NCI-H69 (cell line): Measurements from ENCODE around the gene NFILZ.

Experiments used
- DNase-seq: peaks from one replicate; lab custom pipeline; 2025; lab: John Stamatoyannopoulos, UW

The NFILZ gene

GRCh38 chr19:8642561-8642960 lies 12.1 kb downstream of the NFILZ start:
- DNase-seq = no peak

DNA sequence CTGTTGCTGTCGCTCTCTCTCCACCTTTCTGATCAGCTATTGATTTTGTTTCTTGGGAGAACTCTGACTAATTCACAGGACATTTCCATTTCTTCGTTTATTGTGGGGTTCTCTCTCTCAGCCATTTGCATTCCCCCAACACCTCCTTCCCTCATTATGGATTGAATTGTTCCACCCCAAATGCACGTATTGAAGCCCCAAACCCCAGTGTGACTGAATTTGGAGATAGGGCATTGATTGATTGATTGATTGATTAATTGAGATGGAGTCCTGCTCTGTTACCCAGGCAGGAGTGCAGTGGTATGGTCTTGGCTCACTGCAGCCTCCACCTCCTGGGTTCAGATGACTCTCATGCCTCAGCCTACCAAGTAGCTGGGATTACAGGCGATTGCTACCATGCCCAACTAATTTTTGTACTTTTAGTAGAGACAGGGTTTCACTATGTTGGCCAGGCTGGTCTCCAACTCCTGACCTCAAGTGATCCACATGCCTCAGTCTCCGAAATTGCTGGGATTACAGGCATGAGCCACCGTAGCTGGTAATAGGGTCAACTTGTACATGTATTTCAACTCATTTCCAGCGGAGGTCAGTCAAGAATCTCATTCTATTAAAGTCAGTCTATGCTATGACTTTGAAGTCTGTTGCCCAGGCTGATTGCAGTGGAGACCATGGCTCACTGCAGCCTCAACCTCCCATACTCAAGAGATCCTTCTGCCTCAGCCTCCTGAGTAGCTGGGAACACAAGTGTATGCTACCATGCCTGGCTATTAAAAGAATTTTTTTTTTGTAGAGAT lies 13.6 kb downstream of the NFILZ start:
- DNase-seq = no peak

GRCh38 chr19:8648240-8648639 lies 17.8 kb downstream of the NFILZ start:
- DNase-seq = no peak

DNA sequence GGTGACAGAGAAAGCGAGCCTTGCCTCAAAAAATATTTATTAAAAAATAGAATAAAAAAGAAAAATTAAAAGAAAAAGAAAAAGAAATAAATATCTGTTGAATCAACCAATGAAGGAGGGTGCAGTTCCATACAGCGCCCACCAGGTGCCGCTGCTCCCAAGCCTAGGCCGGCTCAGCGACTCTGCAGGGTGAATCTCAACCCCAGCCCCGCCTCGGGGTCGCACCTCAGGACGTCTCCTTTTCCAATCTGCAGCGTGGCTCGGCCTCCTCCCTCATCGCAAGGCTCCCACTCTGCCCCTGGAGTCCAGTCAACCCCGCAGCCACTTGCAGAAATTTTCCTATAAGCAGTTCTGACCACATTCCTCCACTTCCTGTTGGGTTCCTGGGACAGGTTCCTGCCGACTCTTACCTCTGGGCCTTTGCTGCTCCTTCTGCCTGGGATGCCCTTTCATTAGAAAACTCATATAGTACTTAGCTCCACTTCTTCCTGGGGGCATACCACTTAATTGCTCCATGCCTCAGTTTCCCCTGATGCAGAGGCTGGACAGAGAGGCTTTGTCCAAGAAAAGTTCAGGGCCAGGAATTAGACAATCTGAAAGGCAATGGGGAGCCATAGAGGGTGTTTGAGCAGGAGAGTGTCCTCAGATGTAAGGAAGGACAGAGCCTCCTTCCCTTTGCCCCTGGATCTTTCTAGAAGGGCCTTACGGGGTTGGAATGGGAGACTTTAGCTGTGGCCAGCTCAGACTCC lies 24.3 kb downstream of the NFILZ start:
- peak; percentile 48 for DNase-seq

DNA sequence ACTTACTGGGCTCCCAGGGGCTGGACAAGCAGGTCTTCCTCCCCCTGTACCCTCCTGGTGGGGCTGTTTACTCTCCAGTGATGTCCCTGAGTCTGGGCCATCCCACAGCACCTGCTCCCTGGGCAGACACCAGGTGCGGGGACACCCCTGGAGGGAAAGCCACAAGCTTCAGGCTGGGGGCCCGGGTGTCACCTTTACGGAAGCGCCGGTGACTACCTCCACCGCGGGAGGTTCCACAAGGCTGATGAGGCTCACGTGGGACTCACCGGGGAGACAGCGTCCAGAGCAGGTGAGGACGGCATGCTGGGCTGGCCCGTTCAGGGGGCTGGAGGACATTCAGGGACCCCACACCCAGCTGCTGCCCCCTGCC lies 24.9 kb downstream of the NFILZ start:
- peak; percentile 11 for DNase-seq

DNA sequence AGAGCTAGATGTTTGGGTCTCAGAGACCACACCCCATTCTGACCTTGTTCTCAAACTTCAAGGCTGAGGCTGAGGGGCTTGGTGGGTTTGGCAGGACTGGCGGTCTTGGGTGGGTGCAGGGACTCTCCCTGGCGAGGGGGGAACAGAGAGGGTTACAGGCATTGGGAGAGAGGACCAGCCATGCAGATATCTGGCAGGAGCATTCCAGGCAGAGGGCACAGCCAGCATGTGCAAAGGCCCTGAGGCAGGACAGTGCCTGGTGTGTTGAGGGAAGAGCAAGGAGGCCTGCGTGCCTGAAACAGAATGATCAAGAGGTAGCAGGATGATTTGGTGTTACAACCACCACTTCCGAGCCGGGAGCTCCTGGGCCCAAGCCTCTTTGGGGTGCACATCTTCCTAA lies 27.4 kb downstream of the NFILZ start:
- DNase-seq = no peak

DNA sequence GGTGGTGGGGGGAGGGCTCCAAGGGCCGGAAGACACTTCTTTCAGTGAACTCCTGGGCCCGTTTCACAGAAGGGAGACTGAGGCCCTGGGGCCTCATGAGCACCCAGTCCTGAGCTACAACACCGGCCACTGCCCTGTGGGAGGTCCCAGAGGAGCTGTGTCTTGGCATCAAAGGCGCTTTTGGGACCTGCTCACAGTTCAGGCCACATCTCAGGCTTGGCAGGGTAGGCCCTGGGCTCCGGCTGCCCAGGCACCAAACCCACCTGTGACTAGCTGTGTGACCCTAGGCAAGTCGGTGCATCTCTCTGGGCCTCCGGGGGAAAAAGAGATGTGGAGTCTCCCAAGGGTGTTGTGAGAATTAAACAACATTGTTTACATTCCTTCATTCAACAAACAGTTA lies 29.5 kb downstream of the NFILZ start:
- no peak for DNase-seq

DNA sequence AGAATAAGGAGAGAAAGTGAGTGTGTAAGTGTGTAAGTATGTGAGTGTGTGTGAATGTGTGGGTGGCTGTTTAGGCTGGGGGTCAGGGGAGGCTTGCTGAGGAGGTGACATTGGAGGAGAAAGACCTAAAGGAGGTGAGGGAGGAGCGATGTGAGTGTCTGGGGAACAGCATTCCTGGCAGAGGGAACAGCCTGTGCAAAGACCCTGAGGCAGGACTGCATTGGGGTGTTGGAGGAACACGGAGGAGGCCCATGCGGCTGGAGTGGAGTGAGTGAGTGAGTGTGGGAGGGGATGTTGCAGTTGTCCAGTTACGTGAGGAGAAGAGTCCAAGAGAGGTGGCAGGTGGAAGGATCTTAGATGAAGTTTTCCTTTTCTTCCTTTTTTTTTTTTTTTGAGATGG lies 31.8 kb downstream of the NFILZ start:
- DNase-seq = no peak

DNA sequence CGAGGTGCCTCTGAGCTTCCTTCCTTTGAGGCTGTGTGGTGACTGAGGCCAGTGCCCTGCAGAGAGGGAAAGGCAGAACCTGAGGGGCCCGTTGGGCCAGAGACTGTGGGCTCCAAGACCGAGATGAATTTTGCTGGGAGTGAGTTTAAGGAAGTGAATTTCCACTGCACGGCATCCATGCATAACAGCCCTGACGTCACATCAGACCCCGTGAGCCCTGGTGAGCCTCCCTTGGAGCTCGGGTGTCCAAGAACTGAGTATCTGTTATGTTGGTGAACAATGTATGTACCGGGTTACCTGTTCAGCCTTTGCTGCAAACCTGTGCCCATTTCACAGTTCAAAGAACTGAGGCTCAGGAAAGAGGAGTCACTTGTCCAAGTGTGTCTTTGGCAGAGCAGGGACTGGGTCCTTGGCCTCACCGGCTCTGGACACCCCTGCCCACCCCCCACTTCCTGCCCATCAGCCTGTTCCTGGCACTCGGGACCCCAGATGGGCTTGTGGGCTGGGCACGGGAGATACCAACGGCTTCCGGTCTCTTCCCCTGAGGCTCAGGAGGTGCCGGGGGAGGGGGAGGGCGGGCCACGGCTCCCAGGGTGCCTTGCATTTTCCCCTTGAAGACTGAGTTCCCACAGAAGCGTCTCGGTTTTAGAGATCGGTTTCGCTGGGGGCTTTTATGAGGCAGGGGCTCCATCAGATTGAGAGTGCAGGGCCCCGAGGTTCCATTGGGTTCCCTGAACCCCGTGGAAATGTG lies 33.7 kb downstream of the NFILZ start:
- DNase-seq = no peak

DNA sequence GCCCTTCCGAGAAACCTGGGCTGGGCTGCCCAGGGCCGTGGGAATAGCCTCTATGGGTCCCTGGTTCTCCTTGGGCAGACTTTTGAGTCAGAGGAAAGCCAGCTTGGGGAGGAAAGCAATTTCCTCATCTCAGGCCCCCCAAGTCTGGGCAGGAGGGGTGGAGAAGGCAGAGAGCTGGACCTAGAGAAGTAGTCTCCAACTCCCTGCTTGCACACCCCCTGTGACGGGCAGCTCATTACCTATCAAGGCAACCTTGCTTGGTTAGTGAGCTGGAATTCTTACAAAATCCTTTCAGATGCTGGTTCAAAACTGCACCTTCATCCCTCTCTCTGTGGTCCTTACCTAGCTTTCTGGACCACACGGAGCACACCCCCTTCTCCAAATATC lies 34.2 kb downstream of the NFILZ start:
- no peak for DNase-seq

DNA sequence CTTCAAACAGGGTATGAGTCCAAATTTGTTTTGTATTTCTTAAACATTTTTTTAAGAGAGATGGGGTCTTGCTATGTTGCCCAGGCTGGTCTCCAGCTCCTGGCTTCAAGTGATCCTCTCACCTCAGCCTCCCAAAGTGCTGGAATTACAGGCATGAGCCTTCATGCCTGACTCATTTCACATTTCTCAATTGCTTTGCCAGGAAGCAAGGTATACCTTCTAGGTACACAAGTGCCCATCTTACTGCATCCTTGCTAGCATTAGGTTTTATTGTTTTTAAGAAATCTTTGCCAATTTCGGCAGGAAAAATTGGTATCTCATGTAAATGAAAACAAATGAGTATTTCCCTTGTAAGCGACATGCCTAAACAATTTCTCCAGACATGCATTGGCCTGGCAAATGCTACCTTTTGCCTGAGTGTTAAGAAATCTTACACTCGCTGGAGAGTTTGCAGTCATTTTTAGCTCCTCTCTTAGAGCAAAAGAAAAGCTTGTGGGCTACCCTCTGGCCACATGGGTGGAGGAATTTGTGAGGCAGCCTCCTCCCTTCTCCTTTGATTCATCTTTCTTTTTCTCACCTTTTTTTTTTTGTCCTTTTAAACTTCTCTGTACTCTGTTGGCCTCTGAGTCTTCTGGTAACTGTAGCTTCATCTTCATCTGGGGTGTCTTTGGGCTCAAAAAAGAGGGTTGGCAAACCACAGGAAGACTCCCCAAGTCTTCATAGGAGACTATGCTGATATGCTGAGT lies 35.2 kb downstream of the NFILZ start:
- no peak for DNase-seq

GRCh38 chr19:8666814-8667405 lies 36.5 kb downstream of the NFILZ start:
- no peak for DNase-seq

DNA sequence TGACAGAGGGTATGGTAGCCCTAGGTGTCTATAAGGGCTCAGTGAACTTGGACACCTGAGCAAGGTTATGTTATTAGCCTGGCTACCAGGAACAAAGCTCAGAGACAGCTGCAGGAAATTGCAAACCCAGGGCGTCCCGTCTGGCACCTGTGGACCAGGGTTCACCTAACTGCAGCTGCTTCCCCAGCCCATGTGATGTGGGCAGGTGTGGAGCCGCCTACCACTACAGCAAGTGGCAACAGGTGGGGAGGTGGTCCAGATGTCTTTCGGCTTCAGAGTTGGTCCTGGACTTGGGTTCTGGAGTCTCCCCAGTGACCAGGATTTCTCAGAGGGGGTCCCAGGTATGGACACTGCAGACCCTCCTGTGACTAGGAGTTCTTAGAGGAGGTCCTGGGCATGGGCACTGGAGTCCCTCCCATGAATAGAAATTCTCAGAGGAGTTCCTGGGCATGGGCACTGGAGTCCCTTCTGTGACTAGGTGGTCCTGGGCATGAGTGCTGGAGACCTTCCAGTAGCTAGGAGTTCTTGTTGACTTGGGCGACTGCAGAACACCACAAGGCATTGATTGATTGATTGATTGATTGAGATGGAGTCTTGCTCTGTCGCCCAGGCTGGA lies 43.0 kb downstream of the NFILZ start:
- DNase-seq = no peak

GRCh38 chr19:8675066-8675465 lies 44.6 kb downstream of the NFILZ start:
- no peak for DNase-seq

DNA sequence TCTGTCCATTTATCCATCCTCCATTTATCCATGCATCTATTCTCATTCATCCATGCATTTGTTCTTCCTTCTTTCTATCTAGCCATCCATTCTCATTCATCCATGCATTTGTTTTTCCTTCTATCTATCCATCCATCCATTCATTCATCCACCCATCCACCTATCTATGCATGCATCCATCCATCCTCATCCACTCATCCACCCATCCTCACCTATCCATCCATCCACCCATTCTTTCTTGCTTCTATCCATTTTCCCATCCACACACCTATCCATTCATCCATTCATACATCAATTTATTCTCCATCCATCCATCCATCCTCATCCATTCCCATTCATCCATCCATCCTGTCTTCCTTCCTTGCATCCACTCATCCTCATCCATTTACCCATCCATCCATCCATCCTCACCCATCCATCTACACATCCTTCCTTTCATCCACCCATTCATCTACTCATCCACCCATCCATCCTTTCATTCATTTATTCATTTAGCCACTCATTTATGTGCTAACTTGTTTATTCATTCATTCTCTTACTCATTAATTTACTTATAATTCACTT lies 47.9 kb downstream of the NFILZ start:
- DNase-seq = no peak
